KOPT-K1 (cell line): Measurements from ENCODE around the gene CD3G.
"Not testable (repeated sequence)": the region's sequence is repeated elsewhere in the genome, so short reads cannot be mapped to it uniquely, and the experiment has no call there.

Experiments used
- H3K27ac ChIP-seq: fragments of 200-600 bp; sonication (generic); 2 replicates; pipeline ENCODE4 v1.5.1; 2016; ENCODE audit warnings: antibody characterized with exemption, mild to moderate bottlenecking, low read depth, low read length; ENCODE audit not compliant: poor library complexity, severe bottlenecking
- H3K36me3 ChIP-seq: fragments of 200-600 bp; sonication (generic); 2 replicates; pipeline ENCODE4 v1.5.1; 2017; ENCODE audit warnings: antibody characterized with exemption, mild to moderate bottlenecking, low read length, moderate library complexity; ENCODE audit not compliant: insufficient read depth
- H3K9me3 ChIP-seq: fragments of 200-600 bp; sonication (generic); 2 replicates; pipeline ENCODE4 v1.5.1; 2017; ENCODE audit warnings: antibody characterized with exemption, low read length, mild to moderate bottlenecking; ENCODE audit not compliant: insufficient read depth, poor library complexity, severe bottlenecking

The CD3G gene

GRCh38 chr11:118382954-118383353 lies 38.8 kb downstream of the CD3G start:
- peaks cover 100% of the 10 kb centered on the region for H3K36me3 ChIP-seq
- H3K9me3 ChIP-seq, result no peaks in the 10 kb centered on the region
- H3K27ac ChIP-seq, result no peak overlapping the region

DNA sequence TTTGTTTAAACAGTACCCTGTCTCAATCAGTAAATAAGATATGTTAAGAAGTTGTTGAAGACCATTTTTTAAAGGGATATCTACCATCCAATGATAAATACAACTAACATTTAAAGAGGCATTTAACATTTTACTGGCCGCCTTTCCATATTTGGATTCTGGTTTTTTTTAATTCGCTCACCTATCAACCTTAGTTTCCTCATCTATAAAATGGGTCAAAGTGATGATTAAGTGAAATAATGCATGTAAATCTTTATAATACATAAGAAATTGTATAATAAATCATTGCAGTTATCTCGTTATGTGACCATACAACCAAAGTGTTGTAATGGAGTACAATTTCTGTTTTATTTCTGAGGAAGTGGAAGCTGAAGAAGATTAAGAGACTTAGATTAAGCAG lies 39.5 kb downstream of the CD3G start:
- no peaks in the 10 kb centered on the region for H3K9me3 ChIP-seq
- no peak overlapping the region for H3K27ac ChIP-seq
- peaks cover 100% of the 10 kb centered on the region for H3K36me3 ChIP-seq

GRCh38 chr11:118396097-118396501 lies 52.0 kb downstream of the CD3G start:
- peak overlapping the region; percentile 32 for H3K27ac ChIP-seq
- no peaks in the 10 kb centered on the region for H3K9me3 ChIP-seq
- peaks cover 84% of the 10 kb centered on the region for H3K36me3 ChIP-seq

GRCh38 chr11:118397448-118397847 lies 53.3 kb downstream of the CD3G start:
- Histone ChIP-seq H3K36me3 (peaks cover 72% of the 10 kb centered on the region), H3K27ac (no peak overlapping the region), H3K9me3 (no peaks in the 10 kb centered on the region)

- H3K36me3 ChIP-seq, result peaks cover 57% of the 10 kb centered on the region
- no peaks in the 10 kb centered on the region for H3K9me3 ChIP-seq
- peak overlapping the region; percentile 50 for H3K27ac ChIP-seq
Observed at GRCh38 chr11:118398791-118399559, 54.8 kb downstream of the CD3G start.

- peak within 1 kb of the TSS; percentile 92 for H3K27ac ChIP-seq
- H3K36me3 ChIP-seq, result peaks cover 57% of the 10 kb centered on the region
- no peaks in the 10 kb centered on the region for H3K9me3 ChIP-seq
Observed at GRCh38 chr11:118401151-118401879, 57.2 kb downstream of the CD3G start, which contains the start of gene ATP5MG. ATP5MG (plus strand) TSS chr11:118401606; CDS start chr11:118401666, 60 bp downstream.

DNA sequence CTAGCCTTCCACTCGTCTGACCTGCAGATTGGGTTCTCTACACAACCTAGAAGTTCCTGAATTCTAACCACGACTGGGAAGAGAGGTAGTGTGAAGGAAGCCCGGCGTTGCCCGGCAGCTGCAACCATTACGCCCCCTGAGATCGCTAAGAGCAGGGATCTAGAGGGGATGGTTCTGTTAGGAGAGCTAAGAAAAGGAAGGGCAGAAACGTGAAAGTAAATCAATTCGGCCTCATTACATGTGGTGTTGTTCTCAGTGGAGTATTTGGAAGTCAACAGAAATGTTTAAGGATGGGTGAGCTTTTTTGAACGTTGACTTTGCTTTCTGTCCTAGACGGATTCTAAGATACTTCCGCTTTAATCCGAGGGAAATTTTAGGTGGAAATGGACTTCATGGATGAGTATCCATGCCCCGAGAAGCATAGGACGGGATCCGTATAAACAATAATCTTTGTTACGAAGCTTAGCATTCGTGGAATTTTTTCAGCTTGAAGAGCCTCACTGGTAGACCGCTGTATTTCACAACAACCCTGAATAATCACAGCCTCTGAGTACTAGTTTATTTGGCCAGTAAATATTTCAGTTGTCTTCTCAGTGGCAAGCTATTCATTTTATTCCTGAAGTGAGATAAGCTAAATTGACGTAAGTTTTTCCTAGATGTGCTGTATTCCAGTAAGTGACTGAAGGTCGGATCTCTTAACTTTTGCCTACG lies 57.9 kb downstream of the CD3G start:
- no peaks in the 10 kb centered on the region for H3K9me3 ChIP-seq
- H3K36me3 ChIP-seq, result peaks cover 57% of the 10 kb centered on the region
- H3K27ac ChIP-seq, result peak overlapping the region; percentile 92

DNA sequence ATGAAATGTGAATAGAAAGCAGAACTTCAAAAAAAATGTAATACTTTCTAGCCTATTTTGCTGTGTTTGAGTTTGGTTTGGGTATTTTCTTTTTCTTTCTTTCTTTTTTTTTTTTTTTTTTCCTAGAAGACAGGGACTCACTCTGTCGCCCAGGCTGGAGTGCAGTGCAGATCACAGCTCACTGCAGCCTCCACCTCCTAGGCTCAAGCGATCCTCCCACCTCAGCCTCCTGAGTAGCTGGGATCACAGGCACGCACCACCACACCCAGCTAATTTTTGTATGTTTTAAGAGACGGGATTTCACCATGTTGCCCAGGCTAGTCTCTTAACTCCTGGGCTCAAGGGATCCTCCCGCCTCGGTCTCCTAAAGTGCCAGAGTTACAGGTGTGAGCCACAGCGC lies 58.5 kb downstream of the CD3G start:
- peak overlapping the region; percentile 92 for H3K27ac ChIP-seq
- not testable (repeated sequence) for H3K9me3 ChIP-seq
- peaks cover 57% of the 10 kb centered on the region for H3K36me3 ChIP-seq
